H9 (cell line): Measurements from ENCODE around the gene PAX1. TPM values are rescaled to one million over a fixed set of nuclear protein-coding genes. Genes with fewer than 3 reads are reported as not detected.

ENCODE experiments used
- DNase-seq: peaks from one replicate; pipeline ENCODE4 v3.0.0-alpha.2; 2017
- H2AFZ ChIP-seq: one replicate; pipeline ENCODE4 v1.6.1; 2013; ENCODE audit warnings: mild to moderate bottlenecking, low read length, control low read depth, moderate library complexity
- H2AK5ac ChIP-seq: 2 replicates; pipeline ENCODE4 v1.6.1; 2013; ENCODE audit warnings: low read length, control low read depth, mixed read lengths; ENCODE audit not compliant: insufficient read length
- H2BK120ac ChIP-seq: one replicate; pipeline ENCODE4 v1.6.1; 2013; ENCODE audit warnings: low read depth, mild to moderate bottlenecking, low read length, control low read depth, inconsistent platforms; ENCODE audit not compliant: poor library complexity, severe bottlenecking
- H2BK12ac ChIP-seq: 2 replicates; pipeline ENCODE4 v1.6.1; 2013; ENCODE audit warnings: low read length, control low read depth, mixed read lengths, low read depth; ENCODE audit not compliant: insufficient read length
- H2BK15ac ChIP-seq: 2 replicates; pipeline ENCODE4 v1.6.1; 2013; ENCODE audit warnings: low read depth, low read length, control low read depth
- H2BK20ac ChIP-seq: one replicate; pipeline ENCODE4 v1.6.1; 2013; ENCODE audit warnings: low read depth, mild to moderate bottlenecking, low read length, control low read depth, inconsistent platforms; ENCODE audit not compliant: poor library complexity, severe bottlenecking
- H2BK5ac ChIP-seq: 2 replicates; pipeline ENCODE4 v1.6.1; 2013; ENCODE audit warnings: low read length, control low read depth, mixed read lengths; ENCODE audit not compliant: insufficient read length
- H3K14ac ChIP-seq: 2 replicates; pipeline ENCODE4 v1.6.1; 2013; ENCODE audit warnings: low read length, control low read depth; ENCODE audit not compliant: insufficient read depth
- H3K18ac ChIP-seq: 2 replicates; pipeline ENCODE4 v1.6.1; 2013; ENCODE audit warnings: low read depth, mild to moderate bottlenecking, mixed read lengths, low read length, control low read depth; ENCODE audit not compliant: insufficient read length
- H3K23ac ChIP-seq: 2 replicates; pipeline ENCODE4 v1.6.1; 2013; ENCODE audit warnings: low read length, control low read depth, mixed read lengths, low read depth; ENCODE audit not compliant: insufficient read length
- H3K23me2 ChIP-seq: 2 replicates; pipeline ENCODE4 v1.6.1; 2013; ENCODE audit warnings: low read depth, mild to moderate bottlenecking, mixed read lengths, low read length, control low read depth; ENCODE audit not compliant: insufficient read length, poor library complexity, severe bottlenecking
- H3K27ac ChIP-seq: 2 replicates; pipeline ENCODE4 v1.5.1; 2013; ENCODE audit warnings: low read length, control low read depth, mixed read lengths, low read depth; ENCODE audit not compliant: insufficient read length
- H3K27me3 ChIP-seq: 2 replicates; pipeline ENCODE4 v1.6.1; 2013; ENCODE audit warnings: low read length, control low read depth, inconsistent platforms; ENCODE audit not compliant: insufficient read depth
- H3K4ac ChIP-seq: 2 replicates; pipeline ENCODE4 v1.6.1; 2013; ENCODE audit warnings: low read depth, mild to moderate bottlenecking, control low read depth, inconsistent platforms, low read length, moderate library complexity
- H3K4me1 ChIP-seq: 2 replicates; pipeline ENCODE4 v1.6.1; 2013; ENCODE audit warnings: low read length, control low read depth, inconsistent platforms; ENCODE audit not compliant: insufficient read depth
- H3K4me2 ChIP-seq: 2 replicates; pipeline ENCODE4 v1.6.1; 2013; ENCODE audit warnings: low read length, control low read depth, mixed read lengths; ENCODE audit not compliant: insufficient read length, insufficient read depth
- H3K56ac ChIP-seq: 2 replicates; pipeline ENCODE4 v1.6.1; 2013; ENCODE audit warnings: low read depth, mild to moderate bottlenecking, mixed read lengths, low read length, control low read depth; ENCODE audit not compliant: insufficient read length
- H3K79me1 ChIP-seq: 2 replicates; pipeline ENCODE4 v1.6.1; 2013; ENCODE audit warnings: low read depth, mild to moderate bottlenecking, moderate library complexity, low read length, control low read depth, inconsistent platforms; ENCODE audit not compliant: insufficient read depth, poor library complexity, severe bottlenecking
- H3K79me2 ChIP-seq: 2 replicates; pipeline ENCODE4 v1.6.1; 2013; ENCODE audit warnings: low read length, control low read depth, inconsistent platforms; ENCODE audit not compliant: insufficient read depth
- H3K9ac ChIP-seq: 2 replicates; pipeline ENCODE4 v1.6.1; 2013; ENCODE audit warnings: low read length, control low read depth, mixed read lengths; ENCODE audit not compliant: insufficient read length; ENCODE audit errors: extremely low read depth
- H3K9me3 ChIP-seq: one replicate; pipeline ENCODE4 v1.6.1; 2013; ENCODE audit warnings: low read depth, low read length, inconsistent platforms; ENCODE audit not compliant: control insufficient read depth
- H3T11ph ChIP-seq: one replicate; pipeline ENCODE4 v1.6.1; 2013; ENCODE audit warnings: mild to moderate bottlenecking, low read length, control low read depth, inconsistent platforms
- H4K20me1 ChIP-seq: one replicate; pipeline ENCODE4 v1.6.1; 2013; ENCODE audit not compliant: control insufficient read depth, insufficient read length, insufficient read depth
- H4K5ac ChIP-seq: 2 replicates; pipeline ENCODE4 v1.6.1; 2013; ENCODE audit warnings: low read depth, mild to moderate bottlenecking, mixed read lengths, low read length, control low read depth; ENCODE audit not compliant: insufficient read length
- H4K8ac ChIP-seq: replicated peaks from 2 replicates; pipeline ENCODE4 v1.6.1; 2013; ENCODE audit warnings: low read length, control low read depth, mixed read lengths, low read depth; ENCODE audit not compliant: insufficient read length
- H4K91ac ChIP-seq: 2 replicates; pipeline ENCODE4 v1.6.1; 2013; ENCODE audit warnings: low read depth, mild to moderate bottlenecking, moderate library complexity, mixed read lengths, low read length, control low read depth; ENCODE audit not compliant: insufficient read length
- H3K27ac Mint-ChIP-seq, 3 experiments: 2 replicates in 2 of 3; 3 replicates in 1 of 3; pipeline ENCODE4 v1.8.0; 2020 to 2021; ENCODE audit warnings: mixed read lengths in 3 of 3, mild to moderate bottlenecking in 1 of 3, moderate library complexity in 1 of 3
- H3K27me3 Mint-ChIP-seq: 2 replicates; pipeline ENCODE4 v1.8.0; 2021; ENCODE audit warnings: low read depth, mild to moderate bottlenecking, moderate library complexity, mixed read lengths
- H3K36me3 Mint-ChIP-seq, 3 experiments: 2 replicates in 2 of 3; 3 replicates in 1 of 3; pipeline ENCODE4 v1.8.0; 2020 to 2021; ENCODE audit warnings: low read depth in 3 of 3, mixed read lengths in 3 of 3; ENCODE audit not compliant: insufficient read depth in 1 of 3
- H3K4me1 Mint-ChIP-seq, 2 experiments: 2 replicates each; pipeline ENCODE4 v1.8.0; 2020; ENCODE audit warnings: mixed read lengths in 2 of 2
- H3K4me3 Mint-ChIP-seq, 2 experiments: 2 replicates in 1 of 2; 3 replicates in 1 of 2; pipeline ENCODE4 v1.8.0; 2020 to 2021; ENCODE audit warnings: mild to moderate bottlenecking in 2 of 2, mixed read lengths in 2 of 2, moderate library complexity in 1 of 2
- H3K9me3 Mint-ChIP-seq, 2 experiments: 2 replicates in 1 of 2; 3 replicates in 1 of 2; pipeline ENCODE4 v1.8.0; 2020; ENCODE audit warnings: mild to moderate bottlenecking in 2 of 2, mixed read lengths in 2 of 2, moderate library complexity in 1 of 2
- WGBS: extraction: QIAGEN DNeasy Blood & Tissue Kit; methylation state at CpG from one replicate; pipeline ENCODE4 v1.1.7; 2013; ENCODE audit warnings: missing lambda C conversion rate, low lambda C conversion rate, mixed read lengths; ENCODE audit not compliant: insufficient read length; ENCODE audit errors: extremely low coverage; 5-methylcytosine and 5-hydroxymethylcytosine counted together
- total RNA-seq: library from RNA; stranded (reverse); gene quantifications from 2 replicates; pipeline ENCODE4 v1.2.1, GENCODE V29; 2021
- TF ChIP-seq, protein P1 (sequence below): fragments of 200-600 bp; sonication (generic); conservative IDR thresholded peaks from 3 replicates; pipeline ENCODE4 v1.8.0; 2021; ENCODE audit warnings: antibody characterized with exemption, mild to moderate bottlenecking

The PAX1 gene
- total RNA-seq, 1 experiment from 2014 or later = not detected

DNA sequence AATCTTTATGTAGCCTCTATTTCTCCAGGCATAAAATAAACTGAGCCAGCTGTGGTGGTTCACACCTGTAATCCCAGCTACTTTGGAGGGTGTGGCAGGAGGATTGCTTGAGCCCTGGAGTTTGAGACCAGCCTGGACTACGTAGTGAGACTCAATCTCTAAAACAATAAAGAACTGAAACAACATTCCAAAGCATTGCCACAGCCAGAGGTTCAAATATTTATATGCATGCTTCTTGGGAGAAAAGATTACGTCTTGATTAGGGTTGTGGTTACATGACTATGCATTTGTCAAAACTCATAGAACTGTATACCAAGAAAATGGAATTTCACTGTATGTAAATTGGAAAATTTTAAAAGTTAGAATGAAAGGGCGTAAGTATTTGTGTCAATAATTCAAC is 27.7 kb upstream of the PAX1 start:
- H3T11ph ChIP-seq = no peak overlapping the region
- H3K79me2 ChIP-seq = no peaks in the 10 kb centered on the region
- no peaks in the 10 kb centered on the region for H3K9me3 ChIP-seq
- 100% methylated on average over 1 of the region's 3 CpGs for WGBS
- no peak overlapping the region for H2BK15ac ChIP-seq
- no peak overlapping the region for H3K27ac ChIP-seq
- Mint-ChIP-seq H3K4me3 (no peak overlapping the region), H3K9me3 (no peaks in the 10 kb centered on the region), H3K36me3 (no peaks in the 10 kb centered on the region), H3K27me3 (peaks cover 13% of the 10 kb centered on the region), H3K4me1 (no peaks in the 10 kb centered on the region), H3K27ac (no peak overlapping the region)
- no peak overlapping the region for H2BK20ac ChIP-seq
- no peak overlapping the region for H4K5ac ChIP-seq
- no peak overlapping the region for H2AFZ ChIP-seq
- no peak overlapping the region for H2BK5ac ChIP-seq
- no peak overlapping the region for H3K56ac ChIP-seq
- H4K20me1 ChIP-seq = no peaks in the 10 kb centered on the region
- no peak overlapping the region for H3K23ac ChIP-seq
- H3K27me3 ChIP-seq = no peaks in the 10 kb centered on the region
- no peak overlapping the region for H2BK120ac ChIP-seq
- H3K14ac ChIP-seq = no peak overlapping the region
- H3K79me1 ChIP-seq = no peaks in the 10 kb centered on the region
- no peak overlapping the region for H2BK12ac ChIP-seq
- H3K18ac ChIP-seq = no peak overlapping the region
- no peaks in the 10 kb centered on the region for H3K4me1 ChIP-seq
- H3K4ac ChIP-seq = no peak overlapping the region
- no peak overlapping the region for H2AK5ac ChIP-seq
- H4K91ac ChIP-seq = no peak overlapping the region
- no peak overlapping the region for H4K8ac ChIP-seq
- no peak for DNase-seq
- H3K23me2 ChIP-seq = no peaks in the 10 kb centered on the region
- H3K4me2 ChIP-seq = no peak overlapping the region
- H3K9ac ChIP-seq = no peak overlapping the region
- TF ChIP-seq, protein P1, sequence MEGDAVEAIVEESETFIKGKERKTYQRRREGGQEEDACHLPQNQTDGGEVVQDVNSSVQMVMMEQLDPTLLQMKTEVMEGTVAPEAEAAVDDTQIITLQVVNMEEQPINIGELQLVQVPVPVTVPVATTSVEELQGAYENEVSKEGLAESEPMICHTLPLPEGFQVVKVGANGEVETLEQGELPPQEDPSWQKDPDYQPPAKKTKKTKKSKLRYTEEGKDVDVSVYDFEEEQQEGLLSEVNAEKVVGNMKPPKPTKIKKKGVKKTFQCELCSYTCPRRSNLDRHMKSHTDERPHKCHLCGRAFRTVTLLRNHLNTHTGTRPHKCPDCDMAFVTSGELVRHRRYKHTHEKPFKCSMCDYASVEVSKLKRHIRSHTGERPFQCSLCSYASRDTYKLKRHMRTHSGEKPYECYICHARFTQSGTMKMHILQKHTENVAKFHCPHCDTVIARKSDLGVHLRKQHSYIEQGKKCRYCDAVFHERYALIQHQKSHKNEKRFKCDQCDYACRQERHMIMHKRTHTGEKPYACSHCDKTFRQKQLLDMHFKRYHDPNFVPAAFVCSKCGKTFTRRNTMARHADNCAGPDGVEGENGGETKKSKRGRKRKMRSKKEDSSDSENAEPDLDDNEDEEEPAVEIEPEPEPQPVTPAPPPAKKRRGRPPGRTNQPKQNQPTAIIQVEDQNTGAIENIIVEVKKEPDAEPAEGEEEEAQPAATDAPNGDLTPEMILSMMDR = no peak
